Effector memory CD4-positive, alpha-beta T cell (primary cell): ENCODE results near the gene TMEM150A.

Source experiments
- DNase-seq, 3 donors: peaks; one replicate each; pipeline ENCODE4 v3.0.0-alpha.2; 2020
- H3K27ac ChIP-seq: 2 replicates; pipeline ENCODE4 v1.7.0; 2013; ENCODE audit warnings: mild to moderate bottlenecking, low read length, moderate library complexity; ENCODE audit not compliant: insufficient read depth, poor library complexity, severe bottlenecking
- H3K27me3 ChIP-seq: replicated peaks from 2 replicates; pipeline ENCODE4 v1.7.0; 2013; ENCODE audit warnings: mild to moderate bottlenecking, low read length; ENCODE audit not compliant: insufficient read depth, control insufficient read depth, poor library complexity, severe bottlenecking
- H3K36me3 ChIP-seq: 2 replicates; pipeline ENCODE4 v1.7.0; 2013; ENCODE audit warnings: mild to moderate bottlenecking, low read length, moderate library complexity; ENCODE audit not compliant: control insufficient read depth, insufficient read depth
- H3K4me1 ChIP-seq: 2 replicates; pipeline ENCODE4 v1.7.0; 2013; ENCODE audit warnings: low read length, mild to moderate bottlenecking; ENCODE audit not compliant: control insufficient read depth, insufficient read depth, poor library complexity, severe bottlenecking
- H3K4me3 ChIP-seq: 2 replicates; pipeline ENCODE4 v1.7.0; 2013; ENCODE audit warnings: low read length, low read depth, mild to moderate bottlenecking; ENCODE audit not compliant: insufficient read depth, poor library complexity, severe bottlenecking
- H3K9me3 ChIP-seq: 2 replicates; pipeline ENCODE4 v1.7.0; 2013; ENCODE audit warnings: mild to moderate bottlenecking, low read length, moderate library complexity; ENCODE audit not compliant: control insufficient read depth

TMEM150A gene

DNA sequence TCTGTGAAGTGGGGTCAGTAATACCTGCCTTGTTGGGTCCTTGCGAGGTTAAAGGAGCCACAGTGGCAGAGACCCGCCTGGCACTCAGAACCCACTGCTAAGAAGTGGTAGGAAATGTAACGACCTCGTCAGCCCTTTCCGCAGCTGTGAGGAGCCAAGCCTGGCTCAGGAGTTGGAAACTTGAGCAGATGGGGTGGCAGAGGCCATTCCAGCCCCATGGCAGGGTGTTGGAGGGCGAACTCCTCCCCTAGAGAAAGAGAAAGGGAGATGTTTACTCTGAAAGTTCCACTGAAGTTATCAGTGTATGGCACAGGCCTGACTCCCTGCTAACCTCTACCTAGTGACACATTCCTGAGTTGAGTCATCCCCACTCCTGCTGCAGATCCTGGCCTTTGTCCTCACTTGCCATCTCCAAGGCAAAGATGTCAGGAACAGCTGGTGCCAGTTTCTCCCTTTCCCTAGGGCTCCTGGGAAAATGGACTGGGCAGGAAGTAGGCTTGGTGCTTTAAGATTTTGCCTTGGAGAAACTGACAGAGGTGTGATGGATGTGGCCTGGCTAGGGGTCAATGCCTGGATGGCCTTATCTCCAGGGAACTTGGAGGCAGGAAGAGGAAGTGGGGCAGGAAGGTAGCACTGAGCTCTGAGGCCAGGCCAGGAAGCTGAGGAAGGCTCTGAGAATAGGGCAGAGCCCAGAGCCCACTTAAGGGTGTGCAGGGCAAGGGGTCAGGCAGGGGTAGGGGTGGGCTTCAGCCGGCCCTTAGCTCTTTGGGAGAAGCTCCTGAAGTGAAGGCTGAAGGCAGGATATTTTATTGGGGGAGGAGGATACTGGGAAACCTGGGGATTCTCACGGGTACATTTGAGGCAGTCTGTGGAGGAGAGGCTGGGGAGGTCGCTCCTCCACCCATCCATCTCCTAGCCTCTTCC is 17.4 kb downstream of the TMEM150A start:
- H3K36me3 ChIP-seq = peaks cover 13% of the 10 kb centered on the region
- peaks cover 10% of the 10 kb centered on the region for H3K4me1 ChIP-seq
- H3K9me3 ChIP-seq = no peaks in the 10 kb centered on the region
- peak overlapping the region; percentile 72 for H3K27ac ChIP-seq
- H3K27me3 ChIP-seq = no peaks in the 10 kb centered on the region
- no peak for DNase-seq
- peak overlapping the region; percentile 65 for H3K4me3 ChIP-seq

DNA sequence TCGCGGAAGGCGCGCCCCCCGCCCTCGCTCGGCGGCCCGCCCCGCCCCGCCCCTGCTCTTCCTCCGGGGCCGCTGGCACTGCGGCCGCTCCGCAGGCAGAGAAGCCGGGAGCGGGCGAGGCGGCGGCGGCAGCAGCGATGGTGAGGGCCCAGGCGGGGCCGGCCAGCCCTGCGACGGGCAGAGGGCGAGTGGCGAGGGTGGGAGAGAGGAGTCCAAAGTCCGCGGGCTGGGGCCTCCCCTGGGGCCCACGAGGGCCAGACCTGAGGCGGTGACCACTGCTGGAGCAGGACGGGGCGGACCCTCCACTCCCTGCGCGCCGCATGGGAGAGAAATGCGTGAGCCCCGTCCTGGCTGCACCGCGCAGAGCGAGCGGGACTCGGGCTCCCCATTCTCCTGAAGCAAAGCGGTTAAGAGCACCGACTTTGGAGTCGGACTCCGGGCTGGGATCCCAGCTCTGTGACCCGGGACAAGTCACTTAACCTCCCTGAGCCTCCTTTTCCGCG is 18.1 kb downstream of the TMEM150A start, which contains the start of gene VAMP5:
VAMP5 (plus strand) TSS at position 78 of the 503 bp plus-strand sequence; CDS start at position 138, 60 bp downstream.
- peaks cover 14% of the 10 kb centered on the region for H3K4me1 ChIP-seq
- no peaks in the 10 kb centered on the region for H3K9me3 ChIP-seq
- H3K4me3 ChIP-seq = peak within 1 kb of the TSS; percentile 65
- H3K27me3 ChIP-seq = no peaks in the 10 kb centered on the region
- peak within 1 kb of the TSS; percentile 72 for H3K27ac ChIP-seq
- peak; percentile 12 to 32 (median 25) for DNase-seq
- H3K36me3 ChIP-seq = peaks cover 13% of the 10 kb centered on the region

DNA sequence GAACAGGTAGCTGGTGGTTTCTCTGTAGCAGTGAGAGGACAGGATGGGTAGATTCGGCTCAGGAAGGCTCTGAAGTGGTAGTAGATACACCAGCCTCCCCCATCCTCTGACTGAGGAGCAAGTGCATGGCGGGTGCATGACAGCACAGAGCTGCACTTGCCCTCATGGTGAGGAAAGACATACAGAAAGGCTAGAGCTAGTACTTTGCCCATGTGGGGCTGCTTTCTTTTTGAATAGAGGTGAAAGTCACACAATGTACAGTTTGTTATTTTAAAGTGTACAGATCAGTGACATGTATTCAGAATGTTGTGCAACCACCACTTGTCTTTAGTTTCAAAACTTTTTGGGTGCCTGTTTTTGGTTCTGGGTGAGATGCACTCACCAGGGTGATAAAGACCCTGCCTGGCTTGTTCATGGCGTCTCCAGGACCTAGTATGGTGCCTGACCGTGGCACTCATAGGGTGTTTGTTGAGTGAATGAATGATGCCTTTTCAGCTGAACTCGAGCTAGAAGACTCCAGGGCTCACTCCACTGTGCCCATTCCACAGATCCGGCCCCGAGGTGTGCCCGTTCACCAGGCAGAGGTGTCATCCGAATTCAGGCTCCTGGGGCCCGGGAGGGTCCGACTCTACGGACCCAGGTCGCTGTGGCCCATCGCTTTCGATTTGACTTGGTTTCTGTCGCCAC is 18.7 kb downstream of the TMEM150A start:
- no peaks in the 10 kb centered on the region for H3K27me3 ChIP-seq
- H3K4me1 ChIP-seq = peaks cover 20% of the 10 kb centered on the region
- no peak for DNase-seq
- H3K27ac ChIP-seq = peak overlapping the region; percentile 72
- no peaks in the 10 kb centered on the region for H3K9me3 ChIP-seq
- H3K36me3 ChIP-seq = peaks cover 13% of the 10 kb centered on the region
- peak overlapping the region; percentile 65 for H3K4me3 ChIP-seq

DNA sequence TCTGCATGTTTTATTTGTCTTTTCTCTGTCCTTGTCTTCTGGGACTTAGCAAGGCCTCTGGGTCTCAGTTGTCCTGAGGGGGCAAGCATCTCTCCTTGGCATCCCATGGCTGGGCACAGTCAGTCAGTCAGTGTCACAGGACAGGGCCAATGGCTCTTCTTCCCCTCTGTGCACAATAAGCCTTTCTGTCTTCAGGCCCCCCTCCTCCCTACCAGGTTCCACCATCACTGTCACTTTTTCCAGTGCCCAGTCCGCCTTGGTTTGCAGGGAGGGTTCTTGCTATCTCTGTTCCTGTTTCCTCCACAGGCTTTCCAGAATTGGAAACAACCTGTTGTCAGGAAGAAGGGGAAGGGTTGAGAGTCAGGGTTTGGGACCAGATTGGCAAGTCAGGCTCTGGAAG is 20.0 kb downstream of the TMEM150A start:
- DNase-seq = no peak
- no peak overlapping the region for H3K27ac ChIP-seq
- H3K36me3 ChIP-seq = peaks cover 13% of the 10 kb centered on the region
- no peaks in the 10 kb centered on the region for H3K27me3 ChIP-seq
- no peak overlapping the region for H3K4me3 ChIP-seq
- peaks cover 23% of the 10 kb centered on the region for H3K4me1 ChIP-seq
- no peaks in the 10 kb centered on the region for H3K9me3 ChIP-seq

DNA sequence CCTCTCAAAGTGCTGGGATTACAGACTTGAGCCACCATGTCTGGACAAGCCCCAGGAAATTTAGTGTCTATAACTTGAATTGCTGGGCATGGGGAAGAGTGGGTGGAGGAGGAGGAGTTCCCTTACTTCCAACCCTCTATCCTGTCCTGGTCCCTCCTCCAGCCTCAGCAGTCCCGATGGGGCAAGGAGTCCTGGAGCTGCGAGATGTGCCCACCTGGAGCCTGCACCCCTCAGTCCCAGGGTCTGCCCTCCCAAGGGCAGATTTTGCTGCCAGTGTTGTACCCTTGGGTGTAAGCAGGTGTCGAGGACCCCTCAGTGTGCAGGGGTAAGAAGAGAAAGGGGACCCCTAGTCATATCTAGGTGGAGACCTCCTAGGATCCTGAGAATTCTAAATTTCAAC is 22.3 kb downstream of the TMEM150A start:
- no peaks in the 10 kb centered on the region for H3K9me3 ChIP-seq
- H3K36me3 ChIP-seq = peaks cover 13% of the 10 kb centered on the region
- H3K27me3 ChIP-seq = no peaks in the 10 kb centered on the region
- H3K27ac ChIP-seq = no peak overlapping the region
- no peak overlapping the region for H3K4me3 ChIP-seq
- peaks cover 25% of the 10 kb centered on the region for H3K4me1 ChIP-seq
- DNase-seq = no peak

DNA sequence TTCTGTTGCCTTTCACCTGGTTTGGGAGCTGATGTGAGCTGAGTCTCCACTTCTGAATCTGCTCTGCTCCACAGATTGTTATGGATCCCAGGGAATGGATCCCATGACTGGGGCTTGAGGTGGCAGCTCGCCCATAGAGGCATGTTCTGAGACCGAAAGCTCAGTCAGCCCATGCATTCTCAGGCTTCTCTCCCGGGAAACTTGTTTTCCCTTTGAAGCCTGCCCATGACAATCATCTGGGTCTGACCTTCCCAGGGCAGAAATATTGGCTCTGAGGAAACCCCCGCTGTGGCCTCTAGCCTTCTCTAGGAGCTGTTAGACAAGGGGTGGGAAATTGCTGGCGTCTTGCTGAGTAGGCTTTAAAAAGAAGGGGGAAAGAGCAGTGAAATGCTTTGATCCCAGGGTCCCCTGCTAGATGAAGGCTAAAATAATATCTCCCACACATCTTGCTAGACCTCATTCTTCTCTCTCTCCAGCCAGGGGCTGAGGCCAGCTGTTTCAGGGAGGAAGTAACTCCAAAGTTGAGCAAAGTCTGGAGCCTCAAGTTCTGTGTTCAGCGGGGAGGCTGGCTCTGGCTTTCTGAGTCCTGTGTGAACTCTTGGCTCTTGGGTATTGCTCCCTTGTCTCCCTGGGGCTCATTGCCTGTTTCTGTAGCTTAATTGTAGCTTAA is 23.1 kb downstream of the TMEM150A start:
- peaks cover 20% of the 10 kb centered on the region for H3K4me1 ChIP-seq
- DNase-seq = no peak
- no peaks in the 10 kb centered on the region for H3K9me3 ChIP-seq
- H3K36me3 ChIP-seq = peaks cover 13% of the 10 kb centered on the region
- H3K27ac ChIP-seq = peak overlapping the region; percentile 65
- peak overlapping the region; percentile 76 for H3K4me3 ChIP-seq
- no peaks in the 10 kb centered on the region for H3K27me3 ChIP-seq

DNA sequence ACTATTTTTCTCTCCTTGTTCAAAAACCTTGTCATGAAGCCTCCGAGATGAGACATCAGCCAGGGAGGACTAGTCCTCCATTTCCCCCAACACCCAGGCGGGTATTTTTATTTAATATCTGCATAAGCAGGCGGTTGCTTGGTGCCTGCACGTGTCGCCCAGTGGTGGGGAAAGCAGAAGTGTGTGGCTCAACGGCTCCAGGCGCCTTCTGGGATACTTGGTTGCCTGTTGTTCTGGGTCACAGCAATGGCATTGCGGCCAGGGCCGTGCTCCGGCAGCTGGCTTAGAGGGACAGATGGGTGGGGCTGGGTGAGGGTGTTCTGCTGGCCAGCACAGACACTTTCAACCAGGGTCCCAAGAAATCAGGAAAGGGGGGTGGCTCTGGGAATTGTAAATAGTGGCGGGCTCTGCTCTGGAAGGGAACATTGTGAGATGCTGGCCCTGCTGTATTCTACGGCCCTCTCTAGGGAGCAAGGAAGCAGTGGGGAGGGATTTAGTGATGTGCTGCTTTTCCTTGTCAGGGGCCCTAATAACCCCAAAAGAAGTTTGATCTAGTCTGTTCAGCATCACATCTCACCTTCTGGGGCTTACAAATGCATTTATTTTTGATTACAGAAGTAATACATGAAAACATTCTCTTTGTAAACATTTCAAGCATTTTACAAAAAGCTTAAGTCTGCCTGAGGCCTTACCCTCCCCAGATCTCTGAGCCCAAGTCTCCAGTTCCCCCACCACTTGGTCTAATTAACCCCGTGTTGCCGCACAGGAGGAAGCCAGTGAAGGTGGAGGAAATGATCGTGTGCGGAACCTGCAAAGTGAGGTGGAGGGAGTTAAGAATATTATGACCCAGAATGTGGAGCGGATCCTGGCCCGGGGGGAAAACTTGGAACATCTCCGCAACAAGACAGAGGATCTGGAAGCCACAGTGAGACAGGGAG is 24.0 kb downstream of the TMEM150A start:
- H3K27me3 ChIP-seq = no peaks in the 10 kb centered on the region
- peaks cover 20% of the 10 kb centered on the region for H3K4me1 ChIP-seq
- peaks cover 13% of the 10 kb centered on the region for H3K36me3 ChIP-seq
- peak overlapping the region; percentile 65 for H3K27ac ChIP-seq
- no peaks in the 10 kb centered on the region for H3K9me3 ChIP-seq
- DNase-seq = no peak
- H3K4me3 ChIP-seq = peak overlapping the region; percentile 76

DNA sequence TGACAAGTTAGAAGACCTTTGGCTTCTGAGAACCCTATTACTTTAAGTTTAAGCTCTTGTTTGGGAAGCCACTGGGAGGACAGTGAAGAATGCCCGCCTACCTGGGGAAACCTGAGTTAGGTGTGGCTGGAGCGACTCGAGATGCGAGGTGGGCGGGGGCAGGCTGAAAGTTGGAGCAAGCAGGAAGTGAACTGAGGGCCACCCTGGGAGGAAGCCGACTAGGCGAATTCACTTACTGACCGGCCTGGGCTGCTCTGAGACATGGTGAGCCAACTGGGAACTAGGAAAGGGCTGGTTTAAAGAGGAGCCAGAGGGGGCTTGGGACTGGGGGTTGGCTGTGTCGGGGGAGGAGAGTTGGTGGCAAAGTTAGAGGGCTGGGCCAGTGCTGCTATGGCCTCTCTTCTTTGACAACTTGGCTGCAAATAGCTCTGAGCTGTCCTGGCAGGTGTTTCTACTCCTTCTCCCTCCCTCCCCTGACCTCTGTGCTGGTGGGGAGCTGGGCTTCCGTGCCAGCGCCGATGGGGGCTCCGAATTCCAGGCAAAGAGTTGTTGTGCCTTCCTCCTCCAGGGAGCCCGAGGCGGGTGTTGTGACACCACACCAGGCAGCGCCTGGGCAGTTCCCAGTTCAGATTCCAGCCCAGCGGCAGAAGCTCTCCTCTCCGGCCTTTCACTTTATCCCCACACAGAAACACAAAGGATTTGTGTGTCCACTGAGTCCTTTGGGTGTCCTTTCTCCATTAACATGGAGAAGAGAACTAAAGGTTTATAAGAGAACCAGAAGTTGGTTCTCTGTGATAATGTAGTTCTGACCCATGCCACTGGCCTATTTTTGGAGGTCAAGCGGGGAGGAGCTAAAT is 24.9 kb downstream of the TMEM150A start, which contains the start of gene VAMP8:
VAMP8 (plus strand) TSS at position 201 of the 857 bp plus-strand sequence; CDS start at position 262, 61 bp downstream.
- Histone ChIP-seq H3K36me3 (peaks cover 13% of the 10 kb centered on the region), H3K4me3 (peak within 1 kb of the TSS; percentile 76), H3K9me3 (no peaks in the 10 kb centered on the region), H3K4me1 (peaks cover 20% of the 10 kb centered on the region), H3K27ac (peak within 1 kb of the TSS; percentile 65), H3K27me3 (no peaks in the 10 kb centered on the region)
- peak; percentile 37 to 57 (median 46) for DNase-seq
